HG02840 (cell line): Measurements from ENCODE around the gene ZNRF4.

Experiments used
- ATAC-seq: cut with Tn5 transposase; IDR thresholded peaks from one replicate; pipeline ENCODE4 v1.9.1; 2021; ENCODE audit warnings: mild to moderate bottlenecking, moderate library complexity, moderate number of reproducible peaks; ENCODE audit not compliant: unreplicated experiment, low FRiP score

Gene ZNRF4

GRCh38 chr19:5498830-5499550, 43.8 kb downstream of the ZNRF4 start:
- no peak for ATAC-seq

GRCh38 chr19:5501907-5502306, 46.7 kb downstream of the ZNRF4 start:
- no peak for ATAC-seq

- no peak for ATAC-seq
Observed at GRCh38 chr19:5503598-5503997, 48.4 kb downstream of the ZNRF4 start.

GRCh38 chr19:5504114-5504513, 48.9 kb downstream of the ZNRF4 start:
- no peak for ATAC-seq
